GM12865 (cell line): ENCODE measurements around the gene CLIP2.

ENCODE experiments used
- DNase-seq: peaks from one replicate; pipeline ENCODE4 v3.0.0; 2010; ENCODE audit warnings: low read depth
- H3K4me3 ChIP-seq: 2 replicates; pipeline ENCODE4 v1.5.1; 2011; ENCODE audit warnings: mild to moderate bottlenecking, low read depth, low read length, control low read depth
- TF ChIP-seq, protein P1 (sequence below): IDR thresholded peaks from 2 replicates; pipeline ENCODE4 v1.5.1; 2011; ENCODE audit warnings: low read length, control low read depth, low read depth, inconsistent platforms; ENCODE audit not compliant: insufficient read depth; ENCODE audit errors: missing control alignments

The CLIP2 gene

DNA sequence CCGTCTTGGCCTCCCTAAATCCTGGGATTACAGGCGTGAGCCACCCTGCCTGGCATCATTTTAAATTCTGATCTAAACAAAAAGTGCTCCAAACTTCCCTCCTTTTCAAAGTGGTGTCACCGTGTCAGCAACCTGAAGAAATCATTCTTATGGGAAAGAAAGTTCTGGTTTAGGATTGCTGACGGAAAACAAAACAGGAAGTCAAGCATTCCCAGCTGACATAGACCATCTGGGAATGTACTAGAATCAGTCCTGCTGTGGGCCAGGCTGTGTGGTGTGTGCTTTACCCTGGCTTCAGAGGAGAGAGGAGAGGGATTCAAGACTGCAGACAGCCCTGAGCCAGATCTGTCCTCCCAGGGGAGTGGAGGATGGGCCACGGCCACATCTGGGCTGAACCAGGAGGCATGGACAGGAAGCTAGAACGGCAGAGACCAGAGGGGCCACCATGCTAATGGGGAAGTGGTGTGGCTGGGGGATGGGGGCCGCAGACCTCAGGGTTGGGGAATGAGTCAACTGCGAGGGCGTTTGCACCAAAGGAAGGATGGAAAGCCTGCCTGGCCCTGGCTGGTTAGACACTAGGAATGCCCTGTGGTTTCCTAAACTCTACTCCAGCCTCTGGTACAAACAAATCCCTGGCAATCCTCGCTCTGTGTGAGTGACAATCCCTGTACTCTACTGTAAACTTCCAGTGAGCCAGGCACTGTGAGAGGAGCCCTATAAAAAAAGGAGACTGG, 16.7 kb upstream of the CLIP2 start:
- H3K4me3 ChIP-seq, result peak overlapping the region; percentile 19
- peak; percentile 99 for DNase-seq
- TF ChIP-seq, protein P1, sequence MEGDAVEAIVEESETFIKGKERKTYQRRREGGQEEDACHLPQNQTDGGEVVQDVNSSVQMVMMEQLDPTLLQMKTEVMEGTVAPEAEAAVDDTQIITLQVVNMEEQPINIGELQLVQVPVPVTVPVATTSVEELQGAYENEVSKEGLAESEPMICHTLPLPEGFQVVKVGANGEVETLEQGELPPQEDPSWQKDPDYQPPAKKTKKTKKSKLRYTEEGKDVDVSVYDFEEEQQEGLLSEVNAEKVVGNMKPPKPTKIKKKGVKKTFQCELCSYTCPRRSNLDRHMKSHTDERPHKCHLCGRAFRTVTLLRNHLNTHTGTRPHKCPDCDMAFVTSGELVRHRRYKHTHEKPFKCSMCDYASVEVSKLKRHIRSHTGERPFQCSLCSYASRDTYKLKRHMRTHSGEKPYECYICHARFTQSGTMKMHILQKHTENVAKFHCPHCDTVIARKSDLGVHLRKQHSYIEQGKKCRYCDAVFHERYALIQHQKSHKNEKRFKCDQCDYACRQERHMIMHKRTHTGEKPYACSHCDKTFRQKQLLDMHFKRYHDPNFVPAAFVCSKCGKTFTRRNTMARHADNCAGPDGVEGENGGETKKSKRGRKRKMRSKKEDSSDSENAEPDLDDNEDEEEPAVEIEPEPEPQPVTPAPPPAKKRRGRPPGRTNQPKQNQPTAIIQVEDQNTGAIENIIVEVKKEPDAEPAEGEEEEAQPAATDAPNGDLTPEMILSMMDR, result no peak

DNA sequence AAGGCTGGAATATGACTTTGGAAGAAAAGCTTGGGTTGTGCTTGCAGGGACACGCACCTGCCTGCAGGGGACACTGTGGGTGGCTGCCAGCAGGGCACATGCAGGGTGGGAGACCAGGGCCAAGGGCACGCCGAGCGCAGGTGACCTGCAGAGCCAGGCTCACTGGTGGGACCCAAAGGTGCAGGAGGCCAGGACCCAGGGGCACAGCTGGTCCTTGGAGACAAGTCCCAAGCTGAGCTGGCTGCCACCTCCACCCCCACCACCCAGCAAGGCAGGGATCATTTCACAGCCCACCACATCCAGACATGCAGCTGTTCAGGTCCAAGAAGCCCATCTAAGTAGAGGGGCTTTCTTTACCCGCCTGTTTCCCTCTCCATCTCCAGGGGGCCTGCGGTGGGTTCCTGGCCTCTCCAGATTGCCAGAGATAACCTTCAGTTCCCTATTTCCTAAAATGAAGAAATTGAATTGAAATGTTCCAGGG, 13.8 kb upstream of the CLIP2 start:
- no peak overlapping the region for H3K4me3 ChIP-seq
- TF ChIP-seq, protein P1, result peak; percentile 72
- DNase-seq, result peak; percentile 51

DNA sequence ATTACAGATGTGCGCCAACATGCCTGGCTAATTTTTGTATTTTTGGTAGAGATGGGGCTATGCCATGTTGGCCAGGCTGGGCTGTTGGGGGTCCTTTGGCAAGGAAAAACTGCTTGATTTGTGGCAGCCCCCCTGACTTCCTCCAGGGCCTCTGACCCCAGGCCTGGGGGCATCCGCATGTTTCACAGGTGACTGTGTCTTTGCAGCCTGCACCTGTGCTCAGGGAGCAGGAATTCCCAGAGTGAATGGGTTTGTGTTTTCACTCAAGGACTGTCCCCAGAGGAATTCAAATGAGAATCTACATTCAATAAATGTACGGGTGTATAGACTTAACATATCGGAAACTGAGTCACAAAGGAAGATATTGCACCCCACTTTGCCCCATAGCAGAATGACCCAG, 11.6 kb upstream of the CLIP2 start:
- H3K4me3 ChIP-seq, result no peak overlapping the region
- DNase-seq, result no peak
- TF ChIP-seq, protein P1, result no peak

DNA sequence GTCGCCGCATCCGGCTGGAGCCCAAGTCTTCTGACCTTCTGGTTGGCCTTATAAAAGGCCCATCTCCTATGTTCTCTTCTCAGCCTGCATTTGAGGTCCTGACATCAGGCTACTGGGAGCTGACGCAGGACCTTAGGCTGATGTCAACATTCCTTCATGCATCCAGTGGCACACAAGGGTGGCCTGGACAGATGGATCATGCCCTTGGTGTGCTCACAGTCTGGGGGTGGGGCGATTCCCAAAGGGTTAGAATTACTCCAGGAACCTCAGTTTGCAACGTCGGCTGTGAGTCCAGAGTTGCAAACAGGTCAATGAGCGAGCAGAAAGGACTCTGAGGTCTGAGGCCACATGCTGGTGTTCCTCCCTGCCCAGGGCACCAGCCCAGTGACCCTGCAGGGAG, 8.2 kb upstream of the CLIP2 start:
- no peak overlapping the region for H3K4me3 ChIP-seq
- no peak for DNase-seq
- TF ChIP-seq, protein P1, result no peak

DNA sequence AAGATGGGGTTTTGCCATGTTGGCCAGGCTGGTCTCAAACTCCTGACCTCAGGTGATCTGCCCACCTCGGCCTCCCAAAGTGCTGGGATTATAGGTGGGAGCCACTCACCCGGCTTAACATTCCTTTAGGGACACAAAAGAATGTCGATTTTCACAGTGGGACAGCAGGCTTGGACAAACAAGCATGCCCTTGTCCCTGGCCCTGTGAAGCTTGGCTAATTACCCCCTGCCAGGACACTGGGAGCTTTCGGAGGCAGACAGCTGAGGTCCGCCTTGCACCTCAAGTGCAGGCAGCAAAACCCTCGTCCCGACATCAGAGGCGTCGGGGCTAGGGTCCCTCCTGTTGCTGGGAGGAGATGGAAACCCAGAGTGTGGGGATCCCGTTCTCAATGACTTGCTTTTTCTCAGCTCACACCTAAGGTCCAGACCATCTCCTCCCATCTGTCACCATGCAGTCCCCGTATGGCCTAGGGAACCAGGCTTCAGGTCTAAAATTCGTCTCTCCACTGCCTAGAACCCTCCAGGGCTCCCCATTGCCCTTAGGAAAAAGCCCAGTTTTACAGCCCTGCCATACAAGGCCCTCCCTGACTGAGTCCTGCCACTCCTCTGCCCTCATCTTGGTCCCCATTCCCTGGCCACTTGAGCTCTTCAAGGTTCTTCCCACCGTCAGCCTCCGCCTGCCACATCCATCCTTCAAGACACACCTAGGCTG, 6.3 kb upstream of the CLIP2 start:
- H3K4me3 ChIP-seq, result no peak overlapping the region
- DNase-seq, result no peak
- TF ChIP-seq, protein P1, result no peak

DNA sequence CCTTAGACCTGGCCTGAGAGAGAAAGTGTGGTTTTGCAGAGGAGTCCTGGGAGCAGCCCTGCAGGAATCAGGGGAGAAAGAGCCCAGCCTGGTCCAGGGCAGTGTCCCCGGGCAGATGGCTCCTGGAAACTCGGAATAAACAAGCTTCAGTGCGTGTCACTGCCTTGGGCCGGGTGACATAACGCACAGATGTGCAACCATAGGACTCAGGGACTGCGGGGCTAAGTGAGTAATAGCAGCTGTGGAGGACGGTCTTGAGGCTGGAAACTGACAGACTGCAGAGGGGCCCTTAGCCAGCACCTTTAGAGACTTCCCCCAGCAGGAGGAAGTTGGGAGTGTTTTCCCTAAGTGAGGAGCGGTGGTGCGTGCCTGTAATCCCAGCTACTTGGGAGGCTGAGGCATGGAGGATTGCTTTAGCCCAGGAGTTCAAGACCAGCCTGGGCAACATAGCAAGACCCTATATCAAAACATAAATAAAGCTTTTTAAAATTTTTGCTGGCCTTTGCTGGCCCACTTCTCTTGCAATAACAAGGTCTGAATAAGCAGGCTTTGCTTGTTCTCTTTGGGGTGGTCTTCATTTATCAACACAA, 5.3 kb upstream of the CLIP2 start:
- H3K4me3 ChIP-seq, result no peak overlapping the region
- TF ChIP-seq, protein P1, result no peak
- DNase-seq, result peak; percentile 46
